ENCODE data around the gene GIPC3.

The GIPC3 gene

GRCh38 chr19:3612330-3612729, 27.1 kb downstream of the GIPC3 start:
- H3K4me3 ChIP-seq (ENCODE audit: low read depth, low read length): no peak overlapping the region
- TF ChIP-seq, protein P1, sequence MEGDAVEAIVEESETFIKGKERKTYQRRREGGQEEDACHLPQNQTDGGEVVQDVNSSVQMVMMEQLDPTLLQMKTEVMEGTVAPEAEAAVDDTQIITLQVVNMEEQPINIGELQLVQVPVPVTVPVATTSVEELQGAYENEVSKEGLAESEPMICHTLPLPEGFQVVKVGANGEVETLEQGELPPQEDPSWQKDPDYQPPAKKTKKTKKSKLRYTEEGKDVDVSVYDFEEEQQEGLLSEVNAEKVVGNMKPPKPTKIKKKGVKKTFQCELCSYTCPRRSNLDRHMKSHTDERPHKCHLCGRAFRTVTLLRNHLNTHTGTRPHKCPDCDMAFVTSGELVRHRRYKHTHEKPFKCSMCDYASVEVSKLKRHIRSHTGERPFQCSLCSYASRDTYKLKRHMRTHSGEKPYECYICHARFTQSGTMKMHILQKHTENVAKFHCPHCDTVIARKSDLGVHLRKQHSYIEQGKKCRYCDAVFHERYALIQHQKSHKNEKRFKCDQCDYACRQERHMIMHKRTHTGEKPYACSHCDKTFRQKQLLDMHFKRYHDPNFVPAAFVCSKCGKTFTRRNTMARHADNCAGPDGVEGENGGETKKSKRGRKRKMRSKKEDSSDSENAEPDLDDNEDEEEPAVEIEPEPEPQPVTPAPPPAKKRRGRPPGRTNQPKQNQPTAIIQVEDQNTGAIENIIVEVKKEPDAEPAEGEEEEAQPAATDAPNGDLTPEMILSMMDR (IDR thresholded peaks at IDR 0.05; ENCODE audit: low read depth, low read length): no peak

DNA sequence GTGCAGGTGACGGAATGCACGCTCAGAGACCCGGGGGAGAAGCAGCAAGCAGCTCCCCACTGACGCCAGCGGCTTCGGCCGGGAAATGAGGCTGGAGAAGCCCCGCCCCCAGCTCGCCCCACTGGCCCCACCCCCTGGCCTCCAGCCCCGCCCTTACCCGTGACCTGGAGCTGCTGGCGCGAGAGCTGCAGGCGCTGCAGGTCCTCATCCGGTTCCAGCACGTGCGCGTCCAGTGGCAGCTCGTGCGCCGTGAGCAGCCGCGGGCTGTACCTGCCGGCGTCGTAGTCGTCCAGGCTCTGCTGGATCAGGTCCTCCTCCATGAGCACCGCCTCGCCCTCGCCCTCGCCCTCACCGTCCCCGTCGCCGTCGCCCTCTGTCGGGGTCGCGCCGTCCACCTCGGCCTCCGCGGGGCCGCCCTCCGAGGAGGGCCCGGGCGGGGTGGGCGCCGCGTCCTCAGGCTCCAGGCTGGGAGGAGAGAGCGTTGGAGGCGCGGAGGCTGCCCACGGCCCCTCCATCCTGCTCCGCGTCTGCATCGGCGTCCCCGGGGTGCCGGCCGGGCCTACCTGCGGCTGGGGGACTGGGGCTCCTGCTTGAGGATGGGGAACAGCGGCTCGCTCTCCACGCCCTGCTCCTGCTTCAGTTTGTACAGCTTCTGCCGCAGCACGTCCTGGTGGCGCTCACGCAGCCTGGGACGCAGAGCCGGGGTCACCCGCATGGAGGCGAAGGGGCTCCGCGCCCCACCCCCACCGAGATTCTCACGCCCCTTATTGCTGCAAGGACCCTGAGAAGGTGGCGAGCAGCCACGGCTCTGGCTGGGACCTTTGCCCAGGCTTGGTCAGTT, 27.8 kb downstream of the GIPC3 start:
- TF ChIP-seq, protein P1 (IDR thresholded peaks at IDR 0.05; ENCODE audit: low read depth, low read length): no peak
- no peak overlapping the region for H3K4me3 ChIP-seq (ENCODE audit: low read depth, low read length)

GRCh38 chr19:3613818-3614661, 28.8 kb downstream of the GIPC3 start:
- TF ChIP-seq, protein P1 (IDR thresholded peaks at IDR 0.05; ENCODE audit: low read depth, low read length): no peak
- H3K4me3 ChIP-seq (ENCODE audit: low read depth, low read length): no peak overlapping the region

GRCh38 chr19:3614858-3615505, 29.7 kb downstream of the GIPC3 start:
- H3K4me3 ChIP-seq (ENCODE audit: low read depth, low read length): no peak overlapping the region
- TF ChIP-seq, protein P1 (IDR thresholded peaks at IDR 0.05; ENCODE audit: low read depth, low read length): no peak

- H3K4me3 ChIP-seq (ENCODE audit: low read depth, low read length): no peak overlapping the region
- TF ChIP-seq, protein P1 (IDR thresholded peaks at IDR 0.05; ENCODE audit: low read depth, low read length): no peak
These were observed 30.4 kb downstream of the GIPC3 start for GRCh38 chr19:3615524-3616135.

- no peak overlapping the region for H3K4me3 ChIP-seq (ENCODE audit: low read depth, low read length)
- TF ChIP-seq, protein P1 (IDR thresholded peaks at IDR 0.05; ENCODE audit: low read depth, low read length): no peak
These were observed 32.2 kb downstream of the GIPC3 start for GRCh38 chr19:3617463-3617862.

Measured in WI38 (cell line).